ENCODE results near the gene BPIFB3.

- TF ChIP-seq CTCF (IDR thresholded peaks at IDR 0.05): no peak
- TF ChIP-seq POLR2A (IDR thresholded peaks at IDR 0.05): no peak
Observed at GRCh38 chr20:33007376-33008335, 46.0 kb upstream of the BPIFB3 start, which contains the start of gene BPIFB2.

All from vagina (tissue), 2 donors.